Ascending aorta (tissue), 2 donors: ENCODE results near the gene PMPCA. TPM values are rescaled to one million over a fixed set of nuclear protein-coding genes. Genes with fewer than 3 reads are reported as not detected.

Experiments used
- DNase-seq, 2 donors: peaks; one replicate each; pipeline ENCODE4 v3.0.0-alpha.2; 2019; ENCODE audit warnings: low spot score in 2 of 2
- H3K27ac ChIP-seq, 2 donors: fragments of 200-600 bp; sonication (generic); one replicate each; pipeline ENCODE4 v1.5.1; 2016 to 2017; ENCODE audit warnings: mild to moderate bottlenecking in 1 of 2
- H3K27me3 ChIP-seq: fragments of 200-600 bp; sonication (generic); one replicate; pipeline ENCODE4 v1.5.1; 2017
- H3K36me3 ChIP-seq, 2 donors: fragments of 200-600 bp; sonication (generic); one replicate each; pipeline ENCODE4 v1.5.1; 2016
- H3K4me1 ChIP-seq, 2 donors: fragments of 200-600 bp; sonication (generic); one replicate each; pipeline ENCODE4 v1.5.1; 2016 to 2017; ENCODE audit warnings: mild to moderate bottlenecking in 1 of 2
- H3K4me3 ChIP-seq, 2 donors: fragments of 200-600 bp; sonication (generic); one replicate each; pipeline ENCODE4 v1.5.1; 2016 to 2017; ENCODE audit warnings: mild to moderate bottlenecking in 1 of 2
- H3K9me3 ChIP-seq, 2 donors: fragments of 200-600 bp; sonication (generic); one replicate each; pipeline ENCODE4 v1.5.1; 2016
- intact Hi-C: fragments of 100-400 bp; cut with DNase I; formaldehyde crosslinking; loops from one replicate; pipeline ENCODE4 v1.15.1; 2023
- total RNA-seq: library from RNA; depleted of rRNA; stranded (reverse); fragments of >200 nt; gene quantifications from one replicate; pipeline ENCODE4 v1.1.0, GENCODE V29; 2016
- TF ChIP-seq, protein P1 (sequence below), 3 experiments: fragments of 200-600 bp in 2 of 3; fragments of 450-650 bp in 1 of 3; sonication (generic) in 2 of 3; IDR thresholded peaks; one replicate each; pipeline ENCODE4 v1.5.1; 2016 to 2019; ENCODE audit warnings: antibody characterized with exemption in 3 of 3, mild to moderate bottlenecking in 1 of 3, moderate library complexity in 1 of 3

PMPCA gene, protein sequence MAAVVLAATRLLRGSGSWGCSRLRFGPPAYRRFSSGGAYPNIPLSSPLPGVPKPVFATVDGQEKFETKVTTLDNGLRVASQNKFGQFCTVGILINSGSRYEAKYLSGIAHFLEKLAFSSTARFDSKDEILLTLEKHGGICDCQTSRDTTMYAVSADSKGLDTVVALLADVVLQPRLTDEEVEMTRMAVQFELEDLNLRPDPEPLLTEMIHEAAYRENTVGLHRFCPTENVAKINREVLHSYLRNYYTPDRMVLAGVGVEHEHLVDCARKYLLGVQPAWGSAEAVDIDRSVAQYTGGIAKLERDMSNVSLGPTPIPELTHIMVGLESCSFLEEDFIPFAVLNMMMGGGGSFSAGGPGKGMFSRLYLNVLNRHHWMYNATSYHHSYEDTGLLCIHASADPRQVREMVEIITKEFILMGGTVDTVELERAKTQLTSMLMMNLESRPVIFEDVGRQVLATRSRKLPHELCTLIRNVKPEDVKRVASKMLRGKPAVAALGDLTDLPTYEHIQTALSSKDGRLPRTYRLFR
- total RNA-seq: 69.1 TPM

DNA sequence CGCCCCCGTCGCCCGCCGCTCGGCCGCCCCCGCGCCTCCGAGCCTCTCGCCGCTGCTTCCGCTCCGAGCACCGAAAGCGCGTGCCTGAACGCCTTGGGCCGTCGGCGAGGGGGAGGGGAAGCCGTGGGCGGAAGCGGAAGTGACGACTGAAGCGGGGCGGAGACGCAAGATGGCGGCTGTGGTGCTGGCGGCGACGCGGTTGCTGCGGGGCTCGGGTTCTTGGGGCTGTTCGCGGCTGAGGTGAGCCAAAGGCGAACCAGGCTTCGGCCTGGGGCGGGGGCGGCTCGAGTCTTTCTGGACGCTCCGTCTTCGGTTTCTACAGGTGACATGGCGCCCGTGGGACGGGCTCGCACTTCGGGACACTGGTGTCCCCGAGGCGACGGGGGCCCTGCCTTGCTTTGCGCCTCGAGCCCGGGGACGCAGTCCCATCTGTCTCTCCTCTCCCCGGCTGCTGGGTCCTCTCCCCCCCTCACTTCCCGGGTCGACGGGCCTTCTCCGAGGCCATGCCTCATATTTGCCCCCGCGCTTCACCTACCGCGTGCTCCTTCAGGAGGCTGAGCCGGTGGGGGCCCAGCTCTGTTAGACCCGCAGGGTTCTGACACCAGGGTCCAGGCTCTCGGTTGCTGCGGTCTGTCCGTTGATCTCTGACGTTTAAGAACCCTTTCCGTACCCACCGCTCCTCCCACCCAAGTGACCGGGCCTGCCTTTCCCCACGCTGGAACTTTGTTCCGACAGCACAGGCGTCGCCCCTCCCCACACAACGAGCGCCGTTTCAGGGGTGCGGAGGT is at the start of gene PMPCA, which contains the start of gene ENTR1:
Gene PMPCA, plus strand, starts transcription at position 159 of the 788 bp plus-strand sequence. Its CDS starts 11 bp downstream, at position 170.
Gene ENTR1, minus strand, starts transcription at position 115 of the 788 bp plus-strand sequence. CDS start 217 bp downstream, outside the sequence.
- no peaks in the 10 kb centered on the region for H3K27me3 ChIP-seq
- H3K9me3 ChIP-seq: no peaks in the 10 kb centered on the region
- intact Hi-C loops: loop anchor here (1.0 to 5.0 kb wide), 4 partner anchors 10 to 72 kb away; partner anchors contain the start of genes DNLZ, INPP5E, SEC16A and SNAPC4
- TF ChIP-seq, protein P1, sequence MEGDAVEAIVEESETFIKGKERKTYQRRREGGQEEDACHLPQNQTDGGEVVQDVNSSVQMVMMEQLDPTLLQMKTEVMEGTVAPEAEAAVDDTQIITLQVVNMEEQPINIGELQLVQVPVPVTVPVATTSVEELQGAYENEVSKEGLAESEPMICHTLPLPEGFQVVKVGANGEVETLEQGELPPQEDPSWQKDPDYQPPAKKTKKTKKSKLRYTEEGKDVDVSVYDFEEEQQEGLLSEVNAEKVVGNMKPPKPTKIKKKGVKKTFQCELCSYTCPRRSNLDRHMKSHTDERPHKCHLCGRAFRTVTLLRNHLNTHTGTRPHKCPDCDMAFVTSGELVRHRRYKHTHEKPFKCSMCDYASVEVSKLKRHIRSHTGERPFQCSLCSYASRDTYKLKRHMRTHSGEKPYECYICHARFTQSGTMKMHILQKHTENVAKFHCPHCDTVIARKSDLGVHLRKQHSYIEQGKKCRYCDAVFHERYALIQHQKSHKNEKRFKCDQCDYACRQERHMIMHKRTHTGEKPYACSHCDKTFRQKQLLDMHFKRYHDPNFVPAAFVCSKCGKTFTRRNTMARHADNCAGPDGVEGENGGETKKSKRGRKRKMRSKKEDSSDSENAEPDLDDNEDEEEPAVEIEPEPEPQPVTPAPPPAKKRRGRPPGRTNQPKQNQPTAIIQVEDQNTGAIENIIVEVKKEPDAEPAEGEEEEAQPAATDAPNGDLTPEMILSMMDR (IDR thresholded peaks at IDR 0.05): no peak
- DNase-seq: peak; percentile 67 to 96
- peak within 1 kb of the TSS; percentile 72 to 92 for H3K4me3 ChIP-seq
- H3K36me3 ChIP-seq: peaks cover 43 to 46% of the 10 kb centered on the region in 2 donors
- H3K27ac ChIP-seq: peak within 1 kb of the TSS; percentile 77 to 80
- H3K4me1 ChIP-seq: peaks cover 9 to 19% of the 10 kb centered on the region in 2 donors

DNA sequence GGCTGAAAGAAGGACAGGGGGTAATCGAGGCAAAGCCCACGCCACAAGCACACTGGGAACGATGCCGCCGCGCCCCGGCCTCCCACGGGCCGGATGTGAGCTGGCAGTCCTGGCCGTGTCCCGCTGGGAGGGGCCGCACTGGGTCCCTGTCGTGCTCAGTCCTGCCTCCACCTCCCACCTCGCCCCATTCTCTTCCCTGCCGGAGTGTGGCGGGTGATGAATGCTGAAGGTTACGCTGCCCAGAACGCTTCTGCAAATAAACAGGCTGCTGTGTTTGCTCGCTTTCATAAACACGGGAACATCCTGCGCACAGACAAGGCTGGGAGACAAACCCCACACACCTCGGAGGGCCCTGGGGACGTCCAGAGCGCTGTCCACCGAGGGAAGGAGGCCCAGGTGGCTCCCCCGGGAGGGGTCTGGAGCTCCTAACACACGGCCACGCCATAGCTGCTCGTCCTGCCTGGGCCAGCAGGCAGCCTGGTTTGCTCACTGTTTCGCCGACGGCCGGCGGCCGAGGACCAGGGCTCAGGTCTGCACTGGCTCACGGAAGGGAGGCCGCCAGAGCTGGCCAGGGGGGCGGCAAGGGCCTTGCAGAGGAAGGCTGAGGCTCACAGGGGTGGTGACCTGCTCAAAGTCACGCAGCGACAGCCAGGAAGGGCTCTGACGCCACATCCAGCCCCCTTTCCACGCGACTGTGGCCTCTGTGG is 49.3 kb upstream of the PMPCA start:
- peaks cover 12 to 24% of the 10 kb centered on the region in 2 donors for H3K36me3 ChIP-seq
- H3K27ac ChIP-seq: no peak overlapping the region
- intact Hi-C loops: loop anchor here (5.0 kb wide), 2 partner anchors 49 to 186 kb away; partner anchors contain the start of gene NOTCH1
- peaks cover 5 to 8% of the 10 kb centered on the region in 2 donors for H3K4me1 ChIP-seq
- no peak overlapping the region for H3K4me3 ChIP-seq
- TF ChIP-seq, protein P1 (IDR thresholded peaks at IDR 0.05): no peak
- DNase-seq: no peak
- no peaks in the 10 kb centered on the region for H3K27me3 ChIP-seq
- H3K9me3 ChIP-seq: no peaks in the 10 kb centered on the region

DNA sequence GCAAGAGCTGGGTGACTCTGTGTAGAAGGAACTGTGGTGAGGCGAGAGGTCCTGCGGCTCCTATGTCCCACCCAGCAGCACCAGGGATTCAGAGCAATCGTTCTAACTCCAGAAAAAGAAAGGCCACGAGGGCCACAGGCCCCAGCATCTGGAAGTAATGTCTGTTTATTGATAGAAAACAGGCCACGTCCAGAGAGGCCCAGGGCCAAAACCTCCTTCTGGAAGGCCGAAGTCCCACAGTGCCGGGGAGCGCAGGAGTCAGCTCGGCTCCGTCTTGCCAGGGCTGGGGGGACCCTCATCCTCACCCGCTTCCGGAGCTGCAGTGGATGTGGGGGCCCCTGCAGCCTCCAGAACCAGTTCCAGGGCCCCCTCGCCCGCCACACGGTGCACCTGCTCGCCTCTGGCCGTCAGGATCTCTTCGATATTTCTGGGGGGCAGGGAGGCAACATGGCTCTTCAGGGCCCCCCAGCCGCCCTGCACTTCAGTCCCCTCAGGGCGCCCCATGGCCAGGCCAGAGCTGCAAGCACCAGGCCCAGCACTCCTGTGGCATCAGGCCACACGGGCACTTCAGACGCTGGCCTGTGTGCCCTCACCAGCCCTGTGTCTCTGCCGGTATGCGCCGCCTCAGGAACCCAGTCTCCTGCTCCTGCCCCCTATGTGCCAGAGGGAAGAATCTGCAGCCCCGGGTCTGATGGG is 48.6 kb upstream of the PMPCA start:
- Histone ChIP-seq H3K4me1 (peaks cover 5 to 8% of the 10 kb centered on the region in 2 donors), H3K9me3 (no peaks in the 10 kb centered on the region), H3K36me3 (peaks cover 8 to 17% of the 10 kb centered on the region in 2 donors), H3K4me3 (no peak overlapping the region), H3K27me3 (no peaks in the 10 kb centered on the region), H3K27ac (peak overlapping the region in 1 of 2 donors; percentile 46)
- DNase-seq: no peak
- TF ChIP-seq, protein P1 (IDR thresholded peaks at IDR 0.05): no peak
- intact Hi-C loops: loop anchor here (5.0 kb wide), 2 partner anchors 50 to 185 kb away; partner anchors contain the start of gene NOTCH1

DNA sequence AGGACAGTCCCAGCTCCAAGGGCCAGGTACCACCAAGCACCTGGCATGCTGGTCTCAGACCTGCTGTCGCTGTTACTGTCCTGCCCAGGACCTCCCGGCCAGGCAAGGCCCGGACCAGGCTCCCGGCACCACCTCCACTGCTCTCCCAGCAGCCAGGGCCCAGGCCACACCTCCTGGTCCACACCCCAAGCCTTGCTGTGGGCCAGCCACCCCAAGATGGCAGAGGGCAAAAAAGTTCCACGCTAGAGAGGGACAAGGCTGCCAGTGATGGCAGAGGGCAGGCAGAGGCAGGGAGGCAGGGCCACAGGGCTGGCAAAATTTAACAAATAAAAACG is 48.0 kb upstream of the PMPCA start:
- Histone ChIP-seq H3K9me3 (no peaks in the 10 kb centered on the region), H3K27ac (peak overlapping the region; percentile 46 to 61), H3K27me3 (no peaks in the 10 kb centered on the region), H3K4me3 (no peak overlapping the region), H3K36me3 (peaks cover 7 to 13% of the 10 kb centered on the region in 2 donors), H3K4me1 (peaks cover 5 to 8% of the 10 kb centered on the region in 2 donors)
- no peak for DNase-seq
- intact Hi-C loops: loop anchor here (5.0 kb wide), 2 partner anchors 50 to 185 kb away; partner anchors contain the start of gene NOTCH1
- TF ChIP-seq, protein P1 (IDR thresholded peaks at IDR 0.05): no peak
